ENCODE data around the gene SHMT2. TPM values are rescaled to one million over a fixed set of nuclear protein-coding genes. Genes with fewer than 3 reads are reported as not detected.

SHMT2 gene
- total RNA-seq, 1 experiment from 2014 or later, result 280 TPM

DNA sequence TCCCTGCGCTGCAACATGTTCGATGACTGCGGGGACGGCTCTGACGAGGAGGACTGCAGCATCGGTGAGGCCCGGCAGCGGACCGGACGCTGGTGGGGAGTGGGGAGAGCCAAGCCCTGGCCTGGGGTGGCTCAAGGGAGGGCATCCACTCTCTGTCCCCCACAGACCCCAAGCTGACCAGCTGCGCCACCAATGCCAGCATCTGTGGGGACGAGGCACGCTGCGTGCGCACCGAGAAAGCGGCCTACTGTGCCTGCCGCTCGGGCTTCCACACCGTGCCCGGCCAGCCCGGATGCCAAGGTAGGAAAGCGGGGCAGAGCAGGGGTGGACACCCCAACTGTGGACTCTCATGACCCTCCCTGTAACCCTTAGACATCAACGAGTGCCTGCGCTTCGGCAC is 24.3 kb upstream of the SHMT2 start:
- H3K9me2 ChIP-seq (ENCODE audit: insufficient read depth), result no peaks in the 10 kb centered on the region
- H3K36me3 ChIP-seq (ENCODE audit: control insufficient read depth in 1 of 2, insufficient read depth in 2 of 2, low read length in 2 of 2), result no peaks in the 10 kb centered on the region; a peak in 1 of 4 replicates
- BruUV-seq (replicated peaks), result no TSS peak
- ChIA-PET CTCF (no interaction called here), RAD21 (ENCODE audit: low non-redundant PET in 1 of 2, low total read pairs in 2 of 2, uncharacterized antibody in 2 of 2, unreplicated experiment in 2 of 2) (no interaction called here), POLR2A (no interaction called here)
- TF ChIP-seq RAD21 (IDR thresholded peaks at IDR 0.05; ENCODE audit: low read depth) (no peak), EGR1 (IDR thresholded peaks at IDR 0.05; ENCODE audit: low read depth) (no peak), JUND (IDR thresholded peaks at IDR 0.05) (no peak), ZNF274 (IDR thresholded peaks at IDR 0.05; ENCODE audit: low read depth, low read length) (no peak), ELF1 (IDR thresholded peaks at IDR 0.05; ENCODE audit: borderline replicate concordance, low read depth) (no peak), POLR2AphosphoS5 (IDR thresholded peaks at IDR 0.05; ENCODE audit: low read depth, low read length) (no peak)
- TF ChIP-seq, protein P1, sequence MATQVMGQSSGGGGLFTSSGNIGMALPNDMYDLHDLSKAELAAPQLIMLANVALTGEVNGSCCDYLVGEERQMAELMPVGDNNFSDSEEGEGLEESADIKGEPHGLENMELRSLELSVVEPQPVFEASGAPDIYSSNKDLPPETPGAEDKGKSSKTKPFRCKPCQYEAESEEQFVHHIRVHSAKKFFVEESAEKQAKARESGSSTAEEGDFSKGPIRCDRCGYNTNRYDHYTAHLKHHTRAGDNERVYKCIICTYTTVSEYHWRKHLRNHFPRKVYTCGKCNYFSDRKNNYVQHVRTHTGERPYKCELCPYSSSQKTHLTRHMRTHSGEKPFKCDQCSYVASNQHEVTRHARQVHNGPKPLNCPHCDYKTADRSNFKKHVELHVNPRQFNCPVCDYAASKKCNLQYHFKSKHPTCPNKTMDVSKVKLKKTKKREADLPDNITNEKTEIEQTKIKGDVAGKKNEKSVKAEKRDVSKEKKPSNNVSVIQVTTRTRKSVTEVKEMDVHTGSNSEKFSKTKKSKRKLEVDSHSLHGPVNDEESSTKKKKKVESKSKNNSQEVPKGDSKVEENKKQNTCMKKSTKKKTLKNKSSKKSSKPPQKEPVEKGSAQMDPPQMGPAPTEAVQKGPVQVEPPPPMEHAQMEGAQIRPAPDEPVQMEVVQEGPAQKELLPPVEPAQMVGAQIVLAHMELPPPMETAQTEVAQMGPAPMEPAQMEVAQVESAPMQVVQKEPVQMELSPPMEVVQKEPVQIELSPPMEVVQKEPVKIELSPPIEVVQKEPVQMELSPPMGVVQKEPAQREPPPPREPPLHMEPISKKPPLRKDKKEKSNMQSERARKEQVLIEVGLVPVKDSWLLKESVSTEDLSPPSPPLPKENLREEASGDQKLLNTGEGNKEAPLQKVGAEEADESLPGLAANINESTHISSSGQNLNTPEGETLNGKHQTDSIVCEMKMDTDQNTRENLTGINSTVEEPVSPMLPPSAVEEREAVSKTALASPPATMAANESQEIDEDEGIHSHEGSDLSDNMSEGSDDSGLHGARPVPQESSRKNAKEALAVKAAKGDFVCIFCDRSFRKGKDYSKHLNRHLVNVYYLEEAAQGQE (IDR thresholded peaks at IDR 0.05; ENCODE audit: low read depth), result no peak
- TF ChIP-seq, protein P2, sequence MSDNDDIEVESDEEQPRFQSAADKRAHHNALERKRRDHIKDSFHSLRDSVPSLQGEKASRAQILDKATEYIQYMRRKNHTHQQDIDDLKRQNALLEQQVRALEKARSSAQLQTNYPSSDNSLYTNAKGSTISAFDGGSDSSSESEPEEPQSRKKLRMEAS (IDR thresholded peaks at IDR 0.05), result no peak
- TF ChIP-seq, protein P3, sequence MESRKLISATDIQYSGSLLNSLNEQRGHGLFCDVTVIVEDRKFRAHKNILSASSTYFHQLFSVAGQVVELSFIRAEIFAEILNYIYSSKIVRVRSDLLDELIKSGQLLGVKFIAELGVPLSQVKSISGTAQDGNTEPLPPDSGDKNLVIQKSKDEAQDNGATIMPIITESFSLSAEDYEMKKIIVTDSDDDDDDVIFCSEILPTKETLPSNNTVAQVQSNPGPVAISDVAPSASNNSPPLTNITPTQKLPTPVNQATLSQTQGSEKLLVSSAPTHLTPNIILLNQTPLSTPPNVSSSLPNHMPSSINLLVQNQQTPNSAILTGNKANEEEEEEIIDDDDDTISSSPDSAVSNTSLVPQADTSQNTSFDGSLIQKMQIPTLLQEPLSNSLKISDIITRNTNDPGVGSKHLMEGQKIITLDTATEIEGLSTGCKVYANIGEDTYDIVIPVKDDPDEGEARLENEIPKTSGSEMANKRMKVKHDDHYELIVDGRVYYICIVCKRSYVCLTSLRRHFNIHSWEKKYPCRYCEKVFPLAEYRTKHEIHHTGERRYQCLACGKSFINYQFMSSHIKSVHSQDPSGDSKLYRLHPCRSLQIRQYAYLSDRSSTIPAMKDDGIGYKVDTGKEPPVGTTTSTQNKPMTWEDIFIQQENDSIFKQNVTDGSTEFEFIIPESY (IDR thresholded peaks at IDR 0.05; ENCODE audit: extremely low read depth, insufficient replicate concordance, low read length), result no peak
- TF ChIP-seq, protein P4, sequence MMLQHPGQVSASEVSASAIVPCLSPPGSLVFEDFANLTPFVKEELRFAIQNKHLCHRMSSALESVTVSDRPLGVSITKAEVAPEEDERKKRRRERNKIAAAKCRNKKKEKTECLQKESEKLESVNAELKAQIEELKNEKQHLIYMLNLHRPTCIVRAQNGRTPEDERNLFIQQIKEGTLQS (IDR thresholded peaks at IDR 0.05), result no peak
- no peaks in the 10 kb centered on the region for H3K79me2 ChIP-seq (ENCODE audit: insufficient read depth, low read length)
- no peaks in the 10 kb centered on the region for H3K4me1 ChIP-seq (ENCODE audit: control insufficient read depth in 1 of 2, insufficient read depth in 2 of 2, low read length in 2 of 2)
- H3K9ac ChIP-seq (ENCODE audit: low read length), result no peak overlapping the region
- H4K20me1 ChIP-seq (ENCODE audit: insufficient read depth), result no peaks in the 10 kb centered on the region
- H3K9me3 ChIP-seq (ENCODE audit: control insufficient read depth in 1 of 2, insufficient read depth in 1 of 2, low read depth in 1 of 2, low read length in 2 of 2), result no peaks in the 10 kb centered on the region
- no peaks in the 10 kb centered on the region for H3K27me3 ChIP-seq (ENCODE audit: insufficient read depth, low read length)
- H3K27ac ChIP-seq (ENCODE audit: low read depth, low read length), result no peak overlapping the region
- H3K4me3 ChIP-seq (replicated peaks in 1 of 2; ENCODE audit: low read depth in 1 of 2, low read length in 2 of 2), result no peak overlapping the region
- no peak overlapping the region for H2AFZ ChIP-seq (ENCODE audit: low read depth, low read length, poor library complexity, severe bottlenecking)
- intact Hi-C loops (cut with micrococcal nuclease), result no loop called here
- DNase-seq (ENCODE audit: low read depth, low spot score), result no peak
- no peak for ATAC-seq
- H3K4me2 ChIP-seq (ENCODE audit: low read length), result no peak overlapping the region
